Heart left ventricle (tissue), 13 donors: Measurements from ENCODE around the gene PCDHB5.
"Not testable (repeated sequence)": the region's sequence is repeated elsewhere in the genome, so short reads cannot be mapped to it uniquely, and the experiment has no call there.

Experiments
- CTCF ChIP-seq, 12 donors: fragments of 200-600 bp; sonication (generic) in 4 of 12; IDR thresholded peaks; one replicate each; pipeline versions ENCODE4 v1.5.0 to v1.8.0; 2018 to 2022; ENCODE audit warnings: antibody characterized with exemption in 12 of 12, mild to moderate bottlenecking in 5 of 12
- POLR2A ChIP-seq, 2 donors: fragments of 450-650 bp; IDR thresholded peaks; one replicate each; pipeline ENCODE4 v1.6.1; 2017; ENCODE audit warnings: antibody characterized with exemption in 2 of 2, mild to moderate bottlenecking in 2 of 2, moderate library complexity in 2 of 2
- donor health status: ischemic (EF 13 %, LVEDD 7.1; RV severe dilation, severe dysfunction).
- donor health status: DM: no; HTN: yes; CAD: no.
- donor health status: DM: no; HTN: no; CAD: no.
- donor health status: ischemic (EF 25% LVEDD 6.9; RV normal size, moderate dysfunction).
- donor health status: ischemic (EF 25% LVEDD 5.7; RV mildly dilated, moderate dysfunction).
- donor health status: ischemic (EF 35%, LVEDD 5.7; RV mildly dilated, moderate dysfunction).
- donor health status: nonischemic (EF 11% LVEDD 7.7; RV severe dilation, severe dysfunction).
- donor health status: DM: yes; HTN: yes; CAD: no.
- donor health status: PGD.
- donor health status: ischemic (EF 29% LVEDD 5.4; RV normal size, mild dysfunction).
- donor health status: nonischemic (EF 23%, LVEDD 6.1; RV moderate dilation, normal function).

GRCh38 chr5:141184117-141184855, 49.3 kb downstream of the PCDHB5 start:
- not testable (repeated sequence) for TF ChIP-seq POLR2A, CTCF (IDR thresholded peaks at IDR 0.05)
